ENCODE measurements around the gene NKRF. TPM values are rescaled to one million over a fixed set of nuclear protein-coding genes. Genes with fewer than 3 reads are reported as not detected.

Gene NKRF
- total RNA-seq, 1 donor from 2014 or later = 6.8 TPM

DNA sequence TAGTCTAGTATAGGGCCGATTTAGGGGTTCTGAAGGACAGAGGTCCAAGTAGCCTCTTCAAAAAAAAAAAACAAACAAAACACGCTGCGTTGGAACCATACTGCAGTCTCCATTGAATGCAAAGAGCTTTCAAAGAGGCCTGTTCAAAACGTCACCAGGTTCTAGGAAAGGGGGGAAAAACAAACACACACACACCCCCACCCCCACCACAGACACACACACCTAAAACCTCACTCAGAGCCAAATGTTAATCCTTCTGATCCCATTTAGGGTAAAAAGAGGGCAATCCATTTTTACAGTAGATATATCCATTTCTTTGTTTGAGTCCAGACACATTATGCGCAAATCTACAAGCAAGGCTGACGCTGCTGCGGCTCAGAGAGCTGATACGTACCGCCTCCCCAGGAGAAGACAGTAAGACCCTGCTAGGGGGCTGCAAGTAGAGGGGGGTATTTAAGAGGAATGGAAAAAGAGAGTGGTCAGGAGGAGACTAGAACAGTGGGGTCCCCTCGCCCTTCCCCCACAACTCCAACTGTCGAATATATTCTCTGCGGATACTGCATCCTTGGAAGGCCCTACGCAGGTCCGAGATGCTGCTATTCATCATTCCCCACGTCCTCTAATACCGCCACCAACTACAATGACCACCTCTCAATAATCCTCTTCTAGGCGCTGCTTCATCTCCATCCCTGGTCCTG is 1.3 kb downstream of the NKRF start:
- H3K27me3 Mint-ChIP-seq (ENCODE audit: unreplicated experiment) = peaks cover 3% of the 10 kb centered on the region
- H3K4me3 Mint-ChIP-seq (ENCODE audit: unreplicated experiment) = peak overlapping the region; percentile 93
- DNase-seq = no peak
- H3K36me3 Mint-ChIP-seq (ENCODE audit: unreplicated experiment) = no peaks in the 10 kb centered on the region
- TF ChIP-seq, protein P1, sequence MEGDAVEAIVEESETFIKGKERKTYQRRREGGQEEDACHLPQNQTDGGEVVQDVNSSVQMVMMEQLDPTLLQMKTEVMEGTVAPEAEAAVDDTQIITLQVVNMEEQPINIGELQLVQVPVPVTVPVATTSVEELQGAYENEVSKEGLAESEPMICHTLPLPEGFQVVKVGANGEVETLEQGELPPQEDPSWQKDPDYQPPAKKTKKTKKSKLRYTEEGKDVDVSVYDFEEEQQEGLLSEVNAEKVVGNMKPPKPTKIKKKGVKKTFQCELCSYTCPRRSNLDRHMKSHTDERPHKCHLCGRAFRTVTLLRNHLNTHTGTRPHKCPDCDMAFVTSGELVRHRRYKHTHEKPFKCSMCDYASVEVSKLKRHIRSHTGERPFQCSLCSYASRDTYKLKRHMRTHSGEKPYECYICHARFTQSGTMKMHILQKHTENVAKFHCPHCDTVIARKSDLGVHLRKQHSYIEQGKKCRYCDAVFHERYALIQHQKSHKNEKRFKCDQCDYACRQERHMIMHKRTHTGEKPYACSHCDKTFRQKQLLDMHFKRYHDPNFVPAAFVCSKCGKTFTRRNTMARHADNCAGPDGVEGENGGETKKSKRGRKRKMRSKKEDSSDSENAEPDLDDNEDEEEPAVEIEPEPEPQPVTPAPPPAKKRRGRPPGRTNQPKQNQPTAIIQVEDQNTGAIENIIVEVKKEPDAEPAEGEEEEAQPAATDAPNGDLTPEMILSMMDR (IDR thresholded peaks at IDR 0.05; ENCODE audit: partially characterized antibody, unreplicated experiment) = no peak
- no peaks in the 10 kb centered on the region for H3K4me1 Mint-ChIP-seq (ENCODE audit: low read depth, unreplicated experiment)
- peaks cover 1% of the 10 kb centered on the region for H3K9me3 Mint-ChIP-seq (ENCODE audit: unreplicated experiment)
- peak overlapping the region; percentile 85 for H3K27ac Mint-ChIP-seq (ENCODE audit: unreplicated experiment)

DNA sequence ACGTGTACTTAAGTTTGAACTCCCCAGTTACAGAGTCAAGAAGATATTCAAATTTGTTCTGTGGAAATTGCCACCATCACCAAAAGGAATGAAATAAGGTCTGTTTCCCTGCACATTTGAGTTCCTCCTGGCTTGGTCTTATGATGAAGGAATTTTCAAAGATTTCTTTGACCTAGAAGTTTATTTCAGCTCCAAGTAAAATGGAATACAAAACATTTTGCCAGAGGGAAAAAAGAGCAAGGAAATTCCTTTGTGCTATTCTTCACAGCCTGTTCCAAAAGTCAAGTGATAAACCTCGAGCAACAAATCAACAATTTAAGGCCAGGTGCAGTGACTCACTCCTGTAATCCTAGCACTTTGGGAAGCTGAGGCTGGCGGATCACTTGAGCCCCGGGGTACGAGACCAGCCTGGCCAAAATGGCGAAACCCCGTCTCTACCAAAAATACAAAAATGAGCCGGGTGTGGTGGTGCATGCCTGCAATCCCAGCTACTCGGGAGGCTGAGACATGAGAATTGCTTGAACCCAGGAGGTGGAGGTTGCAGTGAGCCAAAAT is 3.4 kb downstream of the NKRF start:
- Mint-ChIP-seq H3K27ac (ENCODE audit: unreplicated experiment) (no peak overlapping the region), H3K4me3 (ENCODE audit: unreplicated experiment) (no peak overlapping the region), H3K9me3 (ENCODE audit: unreplicated experiment) (peaks cover 1% of the 10 kb centered on the region), H3K27me3 (ENCODE audit: unreplicated experiment) (peaks cover 3% of the 10 kb centered on the region), H3K36me3 (ENCODE audit: unreplicated experiment) (no peaks in the 10 kb centered on the region), H3K4me1 (ENCODE audit: low read depth, unreplicated experiment) (no peaks in the 10 kb centered on the region)
- DNase-seq = no peak
- TF ChIP-seq, protein P1 (IDR thresholded peaks at IDR 0.05; ENCODE audit: partially characterized antibody, unreplicated experiment) = no peak

DNA sequence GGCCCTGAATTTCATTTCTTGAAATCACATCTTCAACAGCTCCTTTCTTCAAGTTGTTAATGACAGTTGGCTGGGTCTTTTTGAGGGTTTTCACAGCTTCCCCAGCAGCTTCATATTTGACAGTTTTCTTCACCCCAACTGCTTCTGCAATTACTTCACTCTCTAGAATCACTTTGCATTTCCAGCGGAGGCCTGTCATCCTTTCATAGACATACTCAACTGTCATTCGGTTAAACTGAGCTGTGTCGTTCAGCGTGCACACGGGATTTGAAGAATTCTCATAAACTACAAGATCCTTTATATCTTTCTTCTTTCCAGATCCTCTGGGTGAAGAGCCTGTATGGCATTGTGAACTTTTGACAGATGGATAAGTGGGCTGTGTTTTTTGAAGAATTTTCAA is 16.4 kb downstream of the NKRF start:
- no peak for DNase-seq
- TF ChIP-seq, protein P1 (IDR thresholded peaks at IDR 0.05; ENCODE audit: partially characterized antibody, unreplicated experiment) = no peak
- Mint-ChIP-seq H3K27me3 (ENCODE audit: unreplicated experiment) (no peaks in the 10 kb centered on the region), H3K4me1 (ENCODE audit: low read depth, unreplicated experiment) (no peaks in the 10 kb centered on the region), H3K9me3 (ENCODE audit: unreplicated experiment) (no peaks in the 10 kb centered on the region), H3K36me3 (ENCODE audit: unreplicated experiment) (no peaks in the 10 kb centered on the region), H3K4me3 (ENCODE audit: unreplicated experiment) (no peak overlapping the region), H3K27ac (ENCODE audit: unreplicated experiment) (no peak overlapping the region)

DNA sequence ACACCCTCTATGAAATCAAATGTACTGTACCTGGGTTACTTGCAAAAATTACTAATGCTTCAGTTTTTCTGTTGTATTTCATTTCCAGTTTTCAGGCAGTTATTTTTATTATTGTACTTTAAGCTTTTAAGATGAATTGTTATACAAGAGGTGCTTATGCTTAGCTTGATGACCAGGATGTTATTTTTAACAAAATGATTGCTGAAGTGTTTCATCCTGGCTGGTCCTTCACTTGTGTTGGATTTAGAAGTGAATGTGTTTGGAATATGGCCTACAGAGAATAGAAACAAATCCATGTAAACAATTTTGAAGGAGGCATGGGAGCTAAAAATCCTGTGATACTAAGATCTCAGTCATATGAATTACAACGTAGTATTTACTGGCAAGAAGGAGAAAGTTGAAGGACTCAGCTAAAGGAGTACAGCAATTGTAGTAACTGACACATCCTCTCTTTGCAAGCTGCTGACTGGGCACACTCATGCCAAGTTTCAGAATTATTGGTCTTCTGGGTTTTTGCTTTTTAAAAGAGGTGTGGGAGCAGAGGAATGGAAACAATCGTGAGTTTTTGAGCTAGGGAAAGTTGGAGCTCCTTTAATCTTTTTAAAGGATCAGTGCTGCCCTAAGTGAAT is 22.7 kb downstream of the NKRF start:
- no peaks in the 10 kb centered on the region for H3K27me3 Mint-ChIP-seq (ENCODE audit: unreplicated experiment)
- no peaks in the 10 kb centered on the region for H3K9me3 Mint-ChIP-seq (ENCODE audit: unreplicated experiment)
- H3K27ac Mint-ChIP-seq (ENCODE audit: unreplicated experiment) = no peak overlapping the region
- no peak for DNase-seq
- H3K36me3 Mint-ChIP-seq (ENCODE audit: unreplicated experiment) = no peaks in the 10 kb centered on the region
- no peak overlapping the region for H3K4me3 Mint-ChIP-seq (ENCODE audit: unreplicated experiment)
- no peaks in the 10 kb centered on the region for H3K4me1 Mint-ChIP-seq (ENCODE audit: low read depth, unreplicated experiment)
- TF ChIP-seq, protein P1 (IDR thresholded peaks at IDR 0.05; ENCODE audit: partially characterized antibody, unreplicated experiment) = no peak

DNA sequence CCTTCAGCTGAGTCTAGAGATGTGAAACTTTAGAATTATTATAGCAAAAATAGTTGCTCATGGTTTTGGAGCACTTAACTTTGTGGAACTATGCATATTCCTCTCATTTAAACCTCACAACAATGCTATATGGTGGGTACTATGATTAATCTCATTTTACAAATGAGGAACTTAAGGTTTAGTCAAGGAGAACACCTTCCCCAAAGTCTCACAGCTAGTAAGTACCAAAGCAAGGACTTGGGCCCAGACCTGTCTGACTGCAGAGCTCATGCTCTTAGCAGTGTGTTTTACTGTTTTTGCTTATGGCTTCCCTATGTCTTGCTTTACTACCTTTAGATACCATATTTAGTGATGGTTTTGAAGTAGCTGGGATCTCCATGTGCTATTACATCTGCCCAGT is 26.8 kb downstream of the NKRF start:
- no peaks in the 10 kb centered on the region for H3K27me3 Mint-ChIP-seq (ENCODE audit: unreplicated experiment)
- no peak overlapping the region for H3K27ac Mint-ChIP-seq (ENCODE audit: unreplicated experiment)
- H3K36me3 Mint-ChIP-seq (ENCODE audit: unreplicated experiment) = no peaks in the 10 kb centered on the region
- TF ChIP-seq, protein P1 (IDR thresholded peaks at IDR 0.05; ENCODE audit: partially characterized antibody, unreplicated experiment) = no peak
- no peaks in the 10 kb centered on the region for H3K9me3 Mint-ChIP-seq (ENCODE audit: unreplicated experiment)
- no peak for DNase-seq
- H3K4me3 Mint-ChIP-seq (ENCODE audit: unreplicated experiment) = no peak overlapping the region
- H3K4me1 Mint-ChIP-seq (ENCODE audit: low read depth, unreplicated experiment) = no peaks in the 10 kb centered on the region
